Activated CD4-positive, alpha-beta T cell treated with anti-CD3 and anti-CD28 coated beads for 24 hours (primary cell): ENCODE measurements around the gene C1orf122.

Experiments used
- DNase-seq, 2 donors: peaks; one replicate each; pipeline ENCODE4 v3.0.0-alpha.2; 2020; ENCODE audit warnings: low read depth in 2 of 2

C1orf122 gene

GRCh38 chr1:37845049-37845646, 37.6 kb downstream of the C1orf122 start:
- no peak for DNase-seq

- DNase-seq = no peak
These were observed 38.2 kb downstream of the C1orf122 start for GRCh38 chr1:37845786-37846185.

GRCh38 chr1:37846647-37847339, 39.2 kb downstream of the C1orf122 start:
- DNase-seq = no peak

- no peak for DNase-seq
These were observed 41.9 kb downstream of the C1orf122 start for GRCh38 chr1:37849480-37849879.

- no peak for DNase-seq
These were observed 42.9 kb downstream of the C1orf122 start for GRCh38 chr1:37850352-37850955.

GRCh38 chr1:37851262-37851661, 43.7 kb downstream of the C1orf122 start:
- no peak for DNase-seq

GRCh38 chr1:37851782-37852210, 44.2 kb downstream of the C1orf122 start:
- DNase-seq = no peak

- DNase-seq = no peak
These were observed 45.6 kb downstream of the C1orf122 start for GRCh38 chr1:37853157-37853556.

GRCh38 chr1:37854406-37854805, 46.8 kb downstream of the C1orf122 start:
- DNase-seq = no peak
